ENCODE measurements around the gene RAC2. TPM values are rescaled to one million over a fixed set of nuclear protein-coding genes. Genes with fewer than 3 reads are reported as not detected.
A peak's percentile ranks its signal among the peaks of the same experiment; 100 is the strongest.

Gene RAC2
- total and polyA plus RNA-seq, 9 of the 15 experiments (the other 6 are each of a cell fraction or from before 2014, with no cell fraction given) = 22.7 to 103 (median 43.3) TPM

DNA sequence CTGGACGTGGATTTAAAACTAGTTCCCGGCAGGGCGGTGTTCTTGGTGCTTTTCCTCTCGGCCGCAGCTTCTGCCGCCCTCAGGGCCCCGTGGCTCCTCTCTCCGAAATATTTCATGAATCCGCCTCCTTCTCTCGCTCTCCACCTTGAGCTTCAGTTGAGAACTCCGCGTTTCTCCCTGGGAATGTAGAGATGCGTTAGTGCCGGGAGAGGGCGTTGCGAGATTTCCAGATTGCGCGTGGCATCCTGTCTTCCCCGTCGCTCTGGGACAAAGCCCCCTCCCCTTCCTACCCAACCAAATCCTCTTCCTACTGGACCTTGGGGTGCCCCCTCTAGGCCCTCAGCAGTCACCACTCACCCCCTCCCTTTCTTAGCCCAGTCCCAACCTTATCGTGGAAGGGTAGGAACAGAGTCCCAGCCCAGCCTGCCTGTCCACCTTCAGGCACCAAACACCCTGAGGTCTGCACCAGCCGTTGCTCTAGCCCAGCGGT, 15.5 kb upstream of the RAC2 start:
- 0% methylated on average over 23 of the region's 23 CpGs for WGBS (ENCODE audit: insufficient coverage, low coverage, missing lambda C conversion rate)
- POLR2A ChIA-PET = interaction anchor here (0.6 to 1.4 kb wide), 6 partner anchors 17 to 242 kb away, joined by 3 to 6 read pairs (median 4); no protein-coding TSS in a partner anchor
- intact Hi-C loops (cut with micrococcal nuclease) (loop anchor here (2.0 kb wide), 1 partner anchor 61 kb away; no protein-coding TSS in a partner anchor), in situ Hi-C loops (cut with MboI) (no loop called here)
- no TSS peak for BruUV-seq (replicated peaks)
- Histone ChIP-seq H3K27me3 (ENCODE audit: control insufficient read depth in 2 of 2, insufficient read depth in 2 of 2, low read length in 2 of 2) (no peaks in the 10 kb centered on the region; a peak in 2 of 5 replicates), H3K79me2 (ENCODE audit: control insufficient read depth, insufficient read depth, low read length) (no peaks in the 10 kb centered on the region), H2AFZ (ENCODE audit: low read depth, low read length) (peak overlapping the region; percentile 63), H3K36me3 (ENCODE audit: control insufficient read depth, insufficient read depth, low read length) (no peaks in the 10 kb centered on the region), H3K9ac (ENCODE audit: insufficient read depth in 1 of 2, low read depth in 2 of 2, low read length in 2 of 2) (no peak overlapping the region; a peak in 1 of 4 replicates), H3K4me1 (replicated peaks in 1 of 2; ENCODE audit: control insufficient read depth in 2 of 2, insufficient read depth in 2 of 2, low read length in 2 of 2) (peaks cover 4 to 15% of the 10 kb centered on the region in 2 experiments; a peak in 4 of 5 replicates), H3K27ac (ENCODE audit: extremely low read depth, low read depth, low read length) (no peak overlapping the region), H3K4me3 (no peak overlapping the region), H4K20me1 (replicated peaks; ENCODE audit: control insufficient read depth, insufficient read depth, low read length) (no peaks in the 10 kb centered on the region), H3K9me1 (ENCODE audit: control insufficient read depth, insufficient read depth, low read length) (no peaks in the 10 kb centered on the region), H3K4me2 (ENCODE audit: insufficient read depth, low read length) (peak overlapping the region; percentile 67), H3K9me3 (replicated peaks; ENCODE audit: control insufficient read depth, insufficient read depth, low read depth, low read length) (peaks cover 4% of the 10 kb centered on the region; the same call in 1 of the 2 replicates)
- FAIRE-seq = peak; percentile 71
- peak; percentile 84 for ATAC-seq
- CTCF ChIA-PET (ENCODE audit: low intra/inter-chr PET ratio) = interaction anchor here (0.6 to 1.8 kb wide), 5 partner anchors 60 to 198 kb away, joined by 3 to 6 read pairs (median 3); no protein-coding TSS in a partner anchor
- peak; percentile 39 to 68 (median 46) for DNase-seq (ENCODE audit: extremely low read depth in 1 of 4, low spot score in 3 of 4)
- TF ChIP-seq, protein P1, sequence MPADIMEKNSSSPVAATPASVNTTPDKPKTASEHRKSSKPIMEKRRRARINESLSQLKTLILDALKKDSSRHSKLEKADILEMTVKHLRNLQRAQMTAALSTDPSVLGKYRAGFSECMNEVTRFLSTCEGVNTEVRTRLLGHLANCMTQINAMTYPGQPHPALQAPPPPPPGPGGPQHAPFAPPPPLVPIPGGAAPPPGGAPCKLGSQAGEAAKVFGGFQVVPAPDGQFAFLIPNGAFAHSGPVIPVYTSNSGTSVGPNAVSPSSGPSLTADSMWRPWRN (IDR thresholded peaks at IDR 0.05; ENCODE audit: low read depth) = no peak
- TF ChIP-seq, protein P2, sequence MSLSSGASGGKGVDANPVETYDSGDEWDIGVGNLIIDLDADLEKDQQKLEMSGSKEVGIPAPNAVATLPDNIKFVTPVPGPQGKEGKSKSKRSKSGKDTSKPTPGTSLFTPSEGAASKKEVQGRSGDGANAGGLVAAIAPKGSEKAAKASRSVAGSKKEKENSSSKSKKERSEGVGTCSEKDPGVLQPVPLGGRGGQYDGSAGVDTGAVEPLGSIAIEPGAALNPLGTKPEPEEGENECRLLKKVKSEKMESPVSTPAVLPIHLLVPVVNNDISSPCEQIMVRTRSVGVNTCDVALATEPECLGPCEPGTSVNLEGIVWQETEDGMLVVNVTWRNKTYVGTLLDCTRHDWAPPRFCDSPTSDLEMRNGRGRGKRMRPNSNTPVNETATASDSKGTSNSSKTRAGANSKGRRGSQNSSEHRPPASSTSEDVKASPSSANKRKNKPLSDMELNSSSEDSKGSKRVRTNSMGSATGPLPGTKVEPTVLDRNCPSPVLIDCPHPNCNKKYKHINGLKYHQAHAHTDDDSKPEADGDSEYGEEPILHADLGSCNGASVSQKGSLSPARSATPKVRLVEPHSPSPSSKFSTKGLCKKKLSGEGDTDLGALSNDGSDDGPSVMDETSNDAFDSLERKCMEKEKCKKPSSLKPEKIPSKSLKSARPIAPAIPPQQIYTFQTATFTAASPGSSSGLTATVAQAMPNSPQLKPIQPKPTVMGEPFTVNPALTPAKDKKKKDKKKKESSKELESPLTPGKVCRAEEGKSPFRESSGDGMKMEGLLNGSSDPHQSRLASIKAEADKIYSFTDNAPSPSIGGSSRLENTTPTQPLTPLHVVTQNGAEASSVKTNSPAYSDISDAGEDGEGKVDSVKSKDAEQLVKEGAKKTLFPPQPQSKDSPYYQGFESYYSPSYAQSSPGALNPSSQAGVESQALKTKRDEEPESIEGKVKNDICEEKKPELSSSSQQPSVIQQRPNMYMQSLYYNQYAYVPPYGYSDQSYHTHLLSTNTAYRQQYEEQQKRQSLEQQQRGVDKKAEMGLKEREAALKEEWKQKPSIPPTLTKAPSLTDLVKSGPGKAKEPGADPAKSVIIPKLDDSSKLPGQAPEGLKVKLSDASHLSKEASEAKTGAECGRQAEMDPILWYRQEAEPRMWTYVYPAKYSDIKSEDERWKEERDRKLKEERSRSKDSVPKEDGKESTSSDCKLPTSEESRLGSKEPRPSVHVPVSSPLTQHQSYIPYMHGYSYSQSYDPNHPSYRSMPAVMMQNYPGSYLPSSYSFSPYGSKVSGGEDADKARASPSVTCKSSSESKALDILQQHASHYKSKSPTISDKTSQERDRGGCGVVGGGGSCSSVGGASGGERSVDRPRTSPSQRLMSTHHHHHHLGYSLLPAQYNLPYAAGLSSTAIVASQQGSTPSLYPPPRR (CRISPR knock-in tag; IDR thresholded peaks at IDR 0.05; ENCODE audit: borderline replicate concordance) = no peak
- 0 out of 2 replicates have a peak, but pooled peaks have one; percentile 29 for TF ChIP-seq TOE1 (IDR thresholded peaks at IDR 0.05; ENCODE audit: borderline replicate concordance)
- no peak for TF ChIP-seq TOE1 (CRISPR knock-in tag; IDR thresholded peaks at IDR 0.05; ENCODE audit: borderline replicate concordance, low read depth)
- TF ChIP-seq MTA3 (IDR thresholded peaks at IDR 0.05; ENCODE audit: borderline replicate concordance) = 0 out of 2 replicates have a peak, but pooled peaks have one; percentile 32
- TF ChIP-seq TEAD2 (tag; IDR thresholded peaks at IDR 0.05) = peak; percentile 44; the same call in 1 of the 2 replicates
- TF ChIP-seq GATA2 (CRISPR knock-in tag; IDR thresholded peaks at IDR 0.05) = peak; percentile 74
- no peak for TF ChIP-seq ZNF274 (IDR thresholded peaks at IDR 0.05; ENCODE audit: borderline replicate concordance, low read depth, low read length)
- TF ChIP-seq, protein P3, sequence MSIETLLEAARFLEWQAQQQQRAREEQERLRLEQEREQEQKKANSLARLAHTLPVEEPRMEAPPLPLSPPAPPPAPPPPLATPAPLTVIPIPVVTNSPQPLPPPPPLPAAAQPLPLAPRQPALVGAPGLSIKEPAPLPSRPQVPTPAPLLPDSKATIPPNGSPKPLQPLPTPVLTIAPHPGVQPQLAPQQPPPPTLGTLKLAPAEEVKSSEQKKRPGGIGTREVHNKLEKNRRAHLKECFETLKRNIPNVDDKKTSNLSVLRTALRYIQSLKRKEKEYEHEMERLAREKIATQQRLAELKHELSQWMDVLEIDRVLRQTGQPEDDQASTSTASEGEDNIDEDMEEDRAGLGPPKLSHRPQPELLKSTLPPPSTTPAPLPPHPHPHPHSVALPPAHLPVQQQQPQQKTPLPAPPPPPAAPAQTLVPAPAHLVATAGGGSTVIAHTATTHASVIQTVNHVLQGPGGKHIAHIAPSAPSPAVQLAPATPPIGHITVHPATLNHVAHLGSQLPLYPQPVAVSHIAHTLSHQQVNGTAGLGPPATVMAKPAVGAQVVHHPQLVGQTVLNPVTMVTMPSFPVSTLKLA (conservative IDR thresholded peaks at IDR 0.05) = 0 out of 4 replicates have a peak, but pooled peaks of 1 of the 2 experiments have one; percentile 16
- TF ChIP-seq CXXC5 (CRISPR knock-in tag; IDR thresholded peaks at IDR 0.05) = peak; percentile 42
- TF ChIP-seq TEAD4 (IDR thresholded peaks at IDR 0.05; ENCODE audit: low read length) = peak; percentile 42
- TF ChIP-seq TEAD4 (CRISPR knock-in tag; IDR thresholded peaks at IDR 0.05; ENCODE audit: borderline replicate concordance) = no peak

Data from K562 (cell line).